Hematopoietic multipotent progenitor cell treated with erythropoietin and hydrocortisone succinate and interleukin-3 and kit ligand, for 15 days (in vitro differentiated cells): ENCODE results near the gene TAPBPL.
A peak's percentile ranks its signal among the peaks of the same experiment; 100 is the strongest.
"Not testable (repeated sequence)": the region's sequence is repeated elsewhere in the genome, so short reads cannot be mapped to it uniquely, and the experiment has no call there.

Experiments
- DNase-seq: peaks from one replicate; pipeline ENCODE4 v3.0.0-alpha.2; 2015; ENCODE audit warnings: low spot score

TAPBPL gene

GRCh38 chr12:6493497-6494257 is 41.8 kb downstream of the TAPBPL start, which contains the start of gene NCAPD2:
TSS of gene NCAPD2 (plus strand) at chr12:6494102. CDS start at chr12:6495099, 997 bp downstream.
- DNase-seq = peak; percentile 95

- DNase-seq = peak; percentile 24
These were observed 42.5 kb downstream of the TAPBPL start for GRCh38 chr12:6494258-6494743.

GRCh38 chr12:6494968-6495367 is 43.1 kb downstream of the TAPBPL start:
- no peak for DNase-seq

GRCh38 chr12:6497291-6497690 is 45.4 kb downstream of the TAPBPL start:
- DNase-seq = not testable (repeated sequence)

- no peak for DNase-seq
These were observed 48.6 kb downstream of the TAPBPL start for GRCh38 chr12:6500466-6500865.

GRCh38 chr12:6507102-6507998 is 55.5 kb downstream of the TAPBPL start:
- DNase-seq = no peak

- no peak for DNase-seq
These were observed 56.2 kb downstream of the TAPBPL start for GRCh38 chr12:6508087-6508486.
